NT2/D1 (cell line): Measurements from ENCODE around the gene SHISA6.
A peak's percentile ranks its signal among the peaks of the same experiment; 100 is the strongest.

Experiments
- DNase-seq: peaks from one replicate; pipeline ENCODE4 v3.0.0-alpha.2; 2011; ENCODE audit warnings: low read depth, low spot score
- H3K27me3 ChIP-seq: 2 replicates; pipeline ENCODE4 v1.6.0; 2011; ENCODE audit warnings: mild to moderate bottlenecking; ENCODE audit not compliant: insufficient read length, insufficient read depth
- H3K36me3 ChIP-seq: 2 replicates; pipeline ENCODE4 v1.6.1; 2011; ENCODE audit warnings: mild to moderate bottlenecking, low read length, mixed read lengths; ENCODE audit not compliant: insufficient read depth, insufficient read length
- H3K4me1 ChIP-seq: 2 replicates; pipeline ENCODE4 v1.5.1; 2011; ENCODE audit not compliant: insufficient read depth, insufficient read length
- H3K4me3 ChIP-seq: 2 replicates; pipeline ENCODE4 v1.5.1; 2011; ENCODE audit warnings: low read depth; ENCODE audit not compliant: insufficient read length
- H3K9ac ChIP-seq: 2 replicates; pipeline ENCODE4 v1.6.0; 2011; ENCODE audit warnings: low read depth; ENCODE audit not compliant: insufficient read length
- H3K9me3 ChIP-seq: 2 replicates; pipeline ENCODE4 v1.5.1; 2011; ENCODE audit warnings: mild to moderate bottlenecking, low read length; ENCODE audit not compliant: insufficient read depth
- SUZ12 ChIP-seq: IDR thresholded peaks from 2 replicates; pipeline ENCODE4 v1.6.1; 2011; ENCODE audit not compliant: insufficient read length, insufficient read depth; ENCODE audit errors: extremely low read depth
- YY1 ChIP-seq: IDR thresholded peaks from 2 replicates; pipeline ENCODE4 v1.6.1; 2011; ENCODE audit not compliant: insufficient read length, insufficient read depth
- ZNF274 ChIP-seq: IDR thresholded peaks from 2 replicates; pipeline ENCODE4 v1.6.1; 2011; ENCODE audit warnings: mild to moderate bottlenecking, low read depth, low read length

Gene SHISA6

DNA sequence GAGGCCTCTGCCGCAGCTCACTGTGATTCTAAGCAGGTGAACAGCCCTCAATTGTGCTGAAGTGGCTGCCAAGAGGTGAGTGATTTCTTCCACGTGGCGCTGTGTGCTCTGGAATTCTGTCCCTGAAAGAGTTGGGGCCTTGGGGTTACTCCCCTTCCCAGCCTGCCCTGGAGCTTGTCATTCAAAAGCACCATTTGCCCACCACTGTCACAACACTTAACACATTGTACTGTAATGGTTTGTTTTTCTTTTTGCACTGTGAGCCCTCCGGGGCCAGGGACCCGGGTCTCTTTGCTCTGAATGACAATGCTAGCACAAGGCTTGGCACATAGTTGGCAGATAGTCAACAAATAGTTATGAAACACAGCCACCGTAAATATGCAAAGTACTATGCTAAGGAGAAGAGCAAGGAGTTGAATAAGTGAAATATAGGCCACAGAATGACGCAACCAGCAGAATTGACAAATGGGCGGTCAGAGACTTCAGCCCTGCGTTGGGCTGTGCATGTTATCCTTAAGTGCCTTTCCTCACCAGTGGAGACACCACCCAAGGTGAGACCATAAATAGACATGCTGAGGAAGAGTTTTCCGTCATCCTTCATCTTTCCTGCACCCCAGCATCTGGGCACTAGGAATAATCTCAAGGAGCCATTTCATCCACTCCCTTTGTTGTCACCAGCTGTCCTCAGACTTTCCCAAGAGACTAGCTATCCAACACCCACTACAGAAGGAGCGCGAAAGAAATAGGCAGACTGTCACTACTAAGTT, 245.3 kb downstream of the SHISA6 start:
- Histone ChIP-seq H3K36me3 (no peaks in the 10 kb centered on the region), H3K4me3 (no peak overlapping the region), H3K27me3 (peaks cover 36% of the 10 kb centered on the region), H3K9me3 (0 out of 2 replicates have a peak, but pooled peaks cover 3% of the 10 kb centered on the region), H3K9ac (no peak overlapping the region), H3K4me1 (peaks cover 3% of the 10 kb centered on the region)
- TF ChIP-seq SUZ12, result no peak
- no peak for TF ChIP-seq YY1
- no peak for TF ChIP-seq ZNF274
- DNase-seq, result peak; percentile 46

DNA sequence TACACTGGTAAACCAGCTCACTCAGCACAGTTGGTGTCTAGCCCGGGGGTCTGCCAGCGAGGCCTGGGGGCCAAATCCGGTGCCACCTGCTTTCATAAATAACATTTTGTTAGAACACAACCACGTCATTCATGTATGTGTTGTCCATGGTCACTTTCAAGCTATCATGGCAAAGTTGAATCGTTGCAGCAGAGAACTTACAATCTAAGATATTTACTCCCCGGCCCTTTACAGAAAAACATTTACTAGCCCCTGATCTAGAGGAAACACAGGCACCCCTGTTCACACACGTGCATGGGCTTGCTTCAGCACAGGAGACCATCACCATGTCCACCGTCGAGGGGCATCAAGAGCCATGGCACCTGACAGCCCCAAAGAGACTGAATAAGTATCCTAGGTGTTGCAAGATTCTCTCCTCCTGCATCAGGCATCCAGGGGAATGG, 245.9 kb downstream of the SHISA6 start:
- Histone ChIP-seq H3K36me3 (no peaks in the 10 kb centered on the region), H3K4me1 (peaks cover 3% of the 10 kb centered on the region), H3K9me3 (0 out of 2 replicates have a peak, but pooled peaks cover 3% of the 10 kb centered on the region), H3K9ac (no peak overlapping the region), H3K27me3 (peaks cover 36% of the 10 kb centered on the region), H3K4me3 (no peak overlapping the region)
- no peak for DNase-seq
- TF ChIP-seq SUZ12, result no peak
- TF ChIP-seq ZNF274, result no peak
- no peak for TF ChIP-seq YY1

DNA sequence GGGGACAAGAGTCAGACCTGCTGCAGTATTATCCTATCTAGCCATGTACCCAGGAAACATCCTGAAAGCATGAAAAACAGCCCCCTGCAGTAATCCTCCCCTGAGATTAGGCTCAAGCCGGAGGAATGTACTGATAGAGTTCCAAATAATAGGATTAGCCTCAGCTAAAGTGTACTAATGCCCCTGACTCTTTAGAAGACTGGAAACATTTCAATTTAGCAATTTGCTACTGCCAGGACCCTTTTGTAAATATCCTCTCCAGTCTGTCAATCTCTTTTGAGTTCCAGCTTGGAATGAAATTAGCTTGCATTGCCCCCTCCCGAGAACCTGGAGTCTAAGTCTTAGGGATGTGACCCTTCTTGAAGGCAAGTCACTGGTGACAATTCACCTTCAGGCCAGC, 246.5 kb downstream of the SHISA6 start:
- Histone ChIP-seq H3K27me3 (peaks cover 41% of the 10 kb centered on the region), H3K9me3 (0 out of 2 replicates have a peak, but pooled peaks cover 3% of the 10 kb centered on the region), H3K36me3 (no peaks in the 10 kb centered on the region), H3K4me3 (no peak overlapping the region), H3K4me1 (peaks cover 3% of the 10 kb centered on the region), H3K9ac (no peak overlapping the region)
- TF ChIP-seq SUZ12 (no peak), YY1 (no peak), ZNF274 (no peak)
- DNase-seq, result no peak

DNA sequence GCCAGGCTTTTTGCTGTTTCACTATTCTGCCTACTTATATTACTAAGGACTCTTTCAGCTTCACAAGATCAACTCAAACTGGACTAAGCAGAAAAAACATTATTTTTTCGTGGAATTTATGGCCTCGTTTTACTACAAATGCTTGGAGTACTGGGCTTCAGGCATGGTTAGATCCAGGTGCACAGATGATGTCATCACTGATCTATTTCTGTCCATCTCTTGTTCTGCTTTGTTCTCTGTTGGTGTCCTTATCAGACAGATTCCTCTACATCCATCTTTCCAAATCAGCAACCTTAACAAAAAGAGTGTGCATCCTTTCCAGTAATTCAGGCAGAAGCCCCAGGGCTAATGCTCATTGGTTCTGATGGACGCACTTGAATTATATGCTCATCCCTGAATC, 247.4 kb downstream of the SHISA6 start:
- Histone ChIP-seq H3K9me3 (0 out of 2 replicates have a peak, but pooled peaks cover 3% of the 10 kb centered on the region), H3K4me3 (no peak overlapping the region), H3K27me3 (peaks cover 47% of the 10 kb centered on the region), H3K9ac (no peak overlapping the region), H3K36me3 (no peaks in the 10 kb centered on the region), H3K4me1 (peaks cover 3% of the 10 kb centered on the region)
- TF ChIP-seq SUZ12, result no peak
- no peak for TF ChIP-seq YY1
- no peak for TF ChIP-seq ZNF274
- no peak for DNase-seq

DNA sequence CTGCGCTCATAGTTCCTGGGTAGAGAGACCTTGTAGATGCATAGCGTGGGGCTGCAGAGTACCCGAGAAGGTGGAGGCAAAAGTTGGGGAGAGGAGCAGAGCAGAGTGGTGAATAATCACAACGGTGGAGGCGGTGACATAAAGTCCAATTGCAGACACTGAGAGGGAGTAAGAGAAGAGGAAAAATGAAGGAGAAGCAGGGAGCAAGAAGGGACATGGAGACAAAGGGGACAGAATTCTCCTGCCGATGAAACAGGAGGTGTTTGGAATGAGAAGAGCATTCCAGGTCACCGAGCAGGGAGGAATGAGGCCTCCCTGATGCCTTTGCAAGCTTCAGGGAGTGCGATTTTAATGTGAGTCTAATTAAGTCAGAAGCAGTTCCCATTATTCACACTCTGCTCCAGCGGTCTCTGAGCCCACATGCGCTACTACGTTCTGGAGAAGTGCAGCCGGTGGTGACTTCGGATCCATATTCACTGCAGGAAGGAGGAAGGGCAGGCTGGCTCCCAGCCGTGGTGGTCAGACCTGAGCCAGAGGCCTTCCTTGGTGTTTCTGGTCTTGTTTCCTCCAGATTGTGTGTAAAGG, 249.2 kb downstream of the SHISA6 start:
- Histone ChIP-seq H3K27me3 (peaks cover 53% of the 10 kb centered on the region), H3K4me1 (peaks cover 3% of the 10 kb centered on the region), H3K4me3 (no peak overlapping the region), H3K9ac (no peak overlapping the region), H3K36me3 (no peaks in the 10 kb centered on the region), H3K9me3 (0 out of 2 replicates have a peak, but pooled peaks cover 3% of the 10 kb centered on the region)
- DNase-seq, result no peak
- TF ChIP-seq ZNF274 (no peak), SUZ12 (no peak), YY1 (no peak)

DNA sequence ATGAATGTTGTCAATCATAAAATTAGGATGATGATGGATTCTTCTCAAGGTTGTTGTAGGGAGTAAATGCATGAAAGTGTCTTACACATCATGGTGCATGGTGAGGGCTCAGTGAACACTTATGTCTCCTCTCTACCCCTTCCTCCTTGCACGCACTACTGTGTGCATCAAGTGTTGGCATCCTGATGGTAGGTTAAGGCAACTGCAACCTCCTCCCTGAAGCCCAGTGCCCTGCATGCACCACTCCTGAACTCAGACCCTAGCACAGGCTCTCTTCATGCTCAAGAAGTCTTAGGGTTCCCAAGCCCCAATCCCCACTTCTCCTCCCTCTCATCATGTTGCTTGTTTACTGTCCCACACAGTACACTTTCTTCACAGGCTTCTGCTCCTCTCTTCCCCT, 251.5 kb downstream of the SHISA6 start:
- Histone ChIP-seq H3K27me3 (peaks cover 59% of the 10 kb centered on the region), H3K9ac (no peak overlapping the region), H3K4me3 (no peak overlapping the region), H3K4me1 (no peaks in the 10 kb centered on the region), H3K36me3 (no peaks in the 10 kb centered on the region), H3K9me3 (0 out of 2 replicates have a peak, but pooled peaks cover 3% of the 10 kb centered on the region)
- no peak for DNase-seq
- TF ChIP-seq SUZ12 (no peak), YY1 (no peak), ZNF274 (no peak)

DNA sequence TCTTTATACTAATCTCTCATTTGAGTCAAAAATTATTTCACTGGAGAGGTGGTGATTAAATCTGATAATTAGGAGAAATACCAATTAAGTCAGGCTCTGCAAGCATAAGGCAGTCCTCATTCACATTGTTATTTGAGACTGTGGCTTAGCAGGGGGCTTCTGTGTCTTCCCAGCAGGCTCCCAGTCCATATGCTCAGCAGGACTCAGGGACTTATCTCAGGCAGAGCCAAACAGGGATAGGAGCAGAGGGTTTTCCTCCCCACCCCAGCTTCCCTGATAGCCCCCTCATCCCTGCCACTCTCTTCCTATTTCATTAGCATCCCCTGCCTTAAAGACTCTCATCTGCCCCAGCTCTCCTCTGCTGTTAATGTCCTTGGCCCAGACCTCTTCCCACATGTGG, 252.9 kb downstream of the SHISA6 start:
- H3K4me1 ChIP-seq, result no peaks in the 10 kb centered on the region

More for the DNA sequence above, 252.9 kb downstream of the SHISA6 start:
- Histone ChIP-seq H3K27me3 (peaks cover 49% of the 10 kb centered on the region), H3K9ac (no peak overlapping the region), H3K9me3 (no peaks in the 10 kb centered on the region), H3K36me3 (no peaks in the 10 kb centered on the region), H3K4me3 (no peak overlapping the region)
- peak; percentile 13 for DNase-seq
- TF ChIP-seq YY1 (no peak), SUZ12 (no peak), ZNF274 (no peak)
